Lower leg skin (tissue), 3 donors: ENCODE measurements around the gene PDXK.

Source experiments
- POLR2A ChIP-seq, 2 donors: fragments of 450-650 bp; IDR thresholded peaks; one replicate each; pipeline ENCODE4 v1.6.1; 2016 to 2017; ENCODE audit warnings: antibody characterized with exemption in 2 of 2, mild to moderate bottlenecking in 1 of 2, moderate library complexity in 1 of 2
- TF ChIP-seq, protein P1 (sequence below), 3 donors: fragments of 450-650 bp; IDR thresholded peaks; one replicate each; pipeline ENCODE4 v1.5.1; 2016; ENCODE audit warnings: antibody characterized with exemption in 3 of 3, mild to moderate bottlenecking in 3 of 3, moderate library complexity in 2 of 3

DNA sequence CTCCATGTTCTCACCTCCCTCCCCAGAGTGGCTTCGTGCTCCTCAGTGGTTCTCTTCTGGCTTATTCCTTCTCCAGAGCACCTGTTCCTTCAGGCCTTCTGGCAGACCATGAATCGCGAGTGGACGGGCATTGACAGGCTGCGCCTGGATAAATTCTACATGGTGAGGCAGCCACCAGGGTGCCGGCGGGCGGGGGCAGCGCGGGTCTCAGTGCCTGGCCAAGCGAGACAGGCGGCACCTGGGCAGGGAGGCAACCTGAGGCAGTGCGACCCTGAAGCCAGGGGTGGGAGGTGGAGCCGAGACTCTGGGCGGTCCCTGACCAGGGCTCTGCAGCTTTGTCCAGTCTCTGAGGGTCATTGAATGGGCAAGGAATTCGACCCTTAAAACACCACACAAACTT, 74.3 kb downstream of the PDXK start:
- TF ChIP-seq, protein P1, sequence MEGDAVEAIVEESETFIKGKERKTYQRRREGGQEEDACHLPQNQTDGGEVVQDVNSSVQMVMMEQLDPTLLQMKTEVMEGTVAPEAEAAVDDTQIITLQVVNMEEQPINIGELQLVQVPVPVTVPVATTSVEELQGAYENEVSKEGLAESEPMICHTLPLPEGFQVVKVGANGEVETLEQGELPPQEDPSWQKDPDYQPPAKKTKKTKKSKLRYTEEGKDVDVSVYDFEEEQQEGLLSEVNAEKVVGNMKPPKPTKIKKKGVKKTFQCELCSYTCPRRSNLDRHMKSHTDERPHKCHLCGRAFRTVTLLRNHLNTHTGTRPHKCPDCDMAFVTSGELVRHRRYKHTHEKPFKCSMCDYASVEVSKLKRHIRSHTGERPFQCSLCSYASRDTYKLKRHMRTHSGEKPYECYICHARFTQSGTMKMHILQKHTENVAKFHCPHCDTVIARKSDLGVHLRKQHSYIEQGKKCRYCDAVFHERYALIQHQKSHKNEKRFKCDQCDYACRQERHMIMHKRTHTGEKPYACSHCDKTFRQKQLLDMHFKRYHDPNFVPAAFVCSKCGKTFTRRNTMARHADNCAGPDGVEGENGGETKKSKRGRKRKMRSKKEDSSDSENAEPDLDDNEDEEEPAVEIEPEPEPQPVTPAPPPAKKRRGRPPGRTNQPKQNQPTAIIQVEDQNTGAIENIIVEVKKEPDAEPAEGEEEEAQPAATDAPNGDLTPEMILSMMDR (IDR thresholded peaks at IDR 0.05), result no peak
- no peak for TF ChIP-seq POLR2A (IDR thresholded peaks at IDR 0.05)
